ENCODE measurements around the gene NUDT8. TPM values are rescaled to one million over a fixed set of nuclear protein-coding genes. Genes with fewer than 3 reads are reported as not detected.

Gene NUDT8
- total and polyA plus RNA-seq, 10 of the 15 experiments (the other 5 are each of a cell fraction or from before 2014, with no cell fraction given) = 0.32 to 18.2 (median 9.8) TPM

- Histone ChIP-seq H3K4me2 (ENCODE audit: control insufficient read depth, insufficient read depth) (no peak overlapping the region), H3K36me3 (ENCODE audit: control insufficient read depth in 2 of 2, insufficient read depth in 2 of 2, low read length in 1 of 2) (no peaks in the 10 kb centered on the region), H3K27ac (ENCODE audit: control insufficient read depth, insufficient read depth) (no peak overlapping the region), H3K4me3 (no peak overlapping the region), H3K9ac (ENCODE audit: control insufficient read depth, insufficient read depth, low read length) (no peak overlapping the region), H4K20me1 (ENCODE audit: control insufficient read depth, insufficient read depth) (no peaks in the 10 kb centered on the region), H3K9me3 (replicated peaks; ENCODE audit: control insufficient read depth, insufficient read depth, low read length) (no peaks in the 10 kb centered on the region; the same call in 2 of the 3 replicates), H2AFZ (ENCODE audit: control insufficient read depth, low read depth, low read length) (no peak overlapping the region), H3K4me1 (ENCODE audit: control insufficient read depth, insufficient read depth, low read length) (no peaks in the 10 kb centered on the region), H3K79me2 (ENCODE audit: control insufficient read depth, insufficient read depth, low read length) (no peaks in the 10 kb centered on the region), H3K27me3 (replicated peaks in 1 of 2; ENCODE audit: control insufficient read depth in 2 of 2, insufficient read depth in 2 of 2, low read length in 1 of 2) (peaks cover 0 to 6% of the 10 kb centered on the region in 2 experiments; a peak in 2 of 4 replicates)
- FAIRE-seq (no peak), DNase-seq (ENCODE audit: low read depth, low spot score) (no peak), ATAC-seq (no peak)
- 32% methylated on average over 8 of the region's 8 CpGs for WGBS (ENCODE audit: insufficient coverage, insufficient replicate concordance, low lambda C conversion rate, missing lambda C conversion rate)
- TF ChIP-seq HDAC2 (IDR thresholded peaks at IDR 0.05) (no peak), PRDM15 (CRISPR knock-in tag; IDR thresholded peaks at IDR 0.05) (no peak)
- intact Hi-C loops (cut with micrococcal nuclease; ENCODE audit: unreplicated experiment) (no loop called here), in situ Hi-C loops (cut with MboI) (no loop called here)
- BruUV-seq (replicated peaks) = no TSS peak
- POLR2A ChIA-PET = no interaction called here
- CTCF ChIA-PET = no interaction called here
- RAD21 ChIA-PET (ENCODE audit: unreplicated experiment) = no interaction called here
- SMC1A ChIA-PET (ENCODE audit: uncharacterized antibody, unreplicated experiment) = no interaction called here
Observed at GRCh38 chr11:67673902-67674301, 44.2 kb upstream of the NUDT8 start.

- H3K4me1 ChIP-seq (ENCODE audit: control insufficient read depth, insufficient read depth, low read length) = no peaks in the 10 kb centered on the region
- no peak for ATAC-seq
- no peaks in the 10 kb centered on the region for H3K36me3 ChIP-seq (ENCODE audit: control insufficient read depth in 2 of 2, insufficient read depth in 2 of 2, low read length in 1 of 2)
- no peaks in the 10 kb centered on the region for H4K20me1 ChIP-seq (ENCODE audit: control insufficient read depth, insufficient read depth)
- ChIA-PET CTCF (interaction anchor here (1.5 kb wide), 1 partner anchor 18 kb away, joined by 3 read pairs; no protein-coding TSS in a partner anchor), RAD21 (ENCODE audit: unreplicated experiment) (no interaction called here), SMC1A (ENCODE audit: uncharacterized antibody, unreplicated experiment) (no interaction called here), POLR2A (no interaction called here)
- TF ChIP-seq ZBTB11 (CRISPR knock-in tag; IDR thresholded peaks at IDR 0.05) (no peak), TAF1 (IDR thresholded peaks at IDR 0.05; ENCODE audit: borderline replicate concordance, low read depth, low read length) (no peak)
- no peak overlapping the region for H2AFZ ChIP-seq (ENCODE audit: control insufficient read depth, low read depth, low read length)
- intact Hi-C loops (cut with micrococcal nuclease; ENCODE audit: unreplicated experiment) (no loop called here), in situ Hi-C loops (cut with MboI) (no loop called here)
- no peak for DNase-seq (ENCODE audit: low read depth, low spot score)
- no peak overlapping the region for H3K4me2 ChIP-seq (ENCODE audit: control insufficient read depth, insufficient read depth)
- no peak overlapping the region for H3K27ac ChIP-seq (ENCODE audit: control insufficient read depth, insufficient read depth)
- peaks cover 0 to 6% of the 10 kb centered on the region in 2 experiments; a peak in 2 of 4 replicates for H3K27me3 ChIP-seq (replicated peaks in 1 of 2; ENCODE audit: control insufficient read depth in 2 of 2, insufficient read depth in 2 of 2, low read length in 1 of 2)
- no peak overlapping the region for H3K9ac ChIP-seq (ENCODE audit: control insufficient read depth, insufficient read depth, low read length)
- FAIRE-seq = no peak
- H3K9me3 ChIP-seq (replicated peaks; ENCODE audit: control insufficient read depth, insufficient read depth, low read length) = no peaks in the 10 kb centered on the region; the same call in 2 of the 3 replicates
- WGBS (ENCODE audit: insufficient coverage, insufficient replicate concordance, low lambda C conversion rate, missing lambda C conversion rate) = 37% methylated on average over 7 of the region's 7 CpGs
- no TSS peak for BruUV-seq (replicated peaks)
- H3K79me2 ChIP-seq (ENCODE audit: control insufficient read depth, insufficient read depth, low read length) = no peaks in the 10 kb centered on the region
- H3K4me3 ChIP-seq = no peak overlapping the region
Observed at GRCh38 chr11:67673358-67673757, 43.6 kb upstream of the NUDT8 start.
